Measurements from ENCODE around the gene GEMIN8. TPM values are rescaled to one million over a fixed set of nuclear protein-coding genes. Genes with fewer than 3 reads are reported as not detected.
A peak's percentile ranks its signal among the peaks of the same experiment; 100 is the strongest.

Gene GEMIN8
- total RNA-seq, 1 experiment from 2014 or later, result 11.2 TPM

DNA sequence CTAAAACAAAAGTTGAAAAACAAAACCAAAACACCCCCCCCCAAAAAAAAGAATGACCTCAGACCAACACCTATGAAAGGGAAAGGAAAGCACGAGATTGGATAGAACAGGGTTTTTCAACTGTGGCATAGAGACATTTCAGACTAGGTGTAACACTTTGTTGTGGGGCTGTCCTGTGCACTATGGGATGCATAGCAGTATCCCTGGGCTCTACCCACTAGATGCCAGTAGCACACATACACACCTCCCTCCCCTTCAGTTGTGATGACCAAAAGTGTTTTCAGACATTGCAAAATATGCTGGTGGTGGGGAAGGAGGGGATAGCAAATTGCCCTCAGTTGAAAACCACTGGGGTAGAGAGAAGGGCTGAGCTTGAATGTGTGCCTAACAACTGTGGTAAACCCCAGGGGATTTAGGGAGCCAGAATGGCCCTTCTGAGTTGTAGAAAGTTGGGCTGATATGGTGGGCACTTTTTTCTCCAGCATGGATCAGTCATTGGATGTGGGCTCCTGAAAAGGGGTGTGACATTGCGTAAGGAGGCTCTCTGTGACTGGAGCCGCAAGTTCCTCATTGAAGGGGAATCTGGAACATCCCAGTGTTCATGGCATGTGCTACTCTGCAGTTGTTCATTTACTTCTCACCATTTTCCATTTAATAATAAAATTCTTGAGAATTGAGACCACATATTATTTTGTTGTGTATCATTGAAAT is 8.8 kb upstream of the GEMIN8 start:
- in situ Hi-C loops (cut with HindIII; ENCODE audit: low pct_unique_long_range_greater_than_20kb, low sequenced_read_pairs) (no loop called here), intact Hi-C loops (cut with micrococcal nuclease; ENCODE audit: unreplicated experiment) (no loop called here)
- H3K27ac ChIP-seq (ENCODE audit: low read length), result no peak overlapping the region
- ATAC-seq, result no peak
- DNase-seq (ENCODE audit: low read depth, low spot score), result no peak
- H3K36me3 ChIP-seq (ENCODE audit: control insufficient read depth, insufficient read depth, low read length), result no peaks in the 10 kb centered on the region
- CTCF ChIA-PET, result no interaction called here
- no peaks in the 10 kb centered on the region for H3K4me1 ChIP-seq (ENCODE audit: control insufficient read depth, insufficient read depth, low read length)
- no peak for TF ChIP-seq POLR2AphosphoS5 (IDR thresholded peaks at IDR 0.05; ENCODE audit: low read depth, low read length)
- no peak for TF ChIP-seq CTCF (IDR thresholded peaks at IDR 0.05)
- no peak for TF ChIP-seq SIN3A (IDR thresholded peaks at IDR 0.05; ENCODE audit: borderline replicate concordance, insufficient read depth, low read depth, low read length)
- TF ChIP-seq, protein P1, sequence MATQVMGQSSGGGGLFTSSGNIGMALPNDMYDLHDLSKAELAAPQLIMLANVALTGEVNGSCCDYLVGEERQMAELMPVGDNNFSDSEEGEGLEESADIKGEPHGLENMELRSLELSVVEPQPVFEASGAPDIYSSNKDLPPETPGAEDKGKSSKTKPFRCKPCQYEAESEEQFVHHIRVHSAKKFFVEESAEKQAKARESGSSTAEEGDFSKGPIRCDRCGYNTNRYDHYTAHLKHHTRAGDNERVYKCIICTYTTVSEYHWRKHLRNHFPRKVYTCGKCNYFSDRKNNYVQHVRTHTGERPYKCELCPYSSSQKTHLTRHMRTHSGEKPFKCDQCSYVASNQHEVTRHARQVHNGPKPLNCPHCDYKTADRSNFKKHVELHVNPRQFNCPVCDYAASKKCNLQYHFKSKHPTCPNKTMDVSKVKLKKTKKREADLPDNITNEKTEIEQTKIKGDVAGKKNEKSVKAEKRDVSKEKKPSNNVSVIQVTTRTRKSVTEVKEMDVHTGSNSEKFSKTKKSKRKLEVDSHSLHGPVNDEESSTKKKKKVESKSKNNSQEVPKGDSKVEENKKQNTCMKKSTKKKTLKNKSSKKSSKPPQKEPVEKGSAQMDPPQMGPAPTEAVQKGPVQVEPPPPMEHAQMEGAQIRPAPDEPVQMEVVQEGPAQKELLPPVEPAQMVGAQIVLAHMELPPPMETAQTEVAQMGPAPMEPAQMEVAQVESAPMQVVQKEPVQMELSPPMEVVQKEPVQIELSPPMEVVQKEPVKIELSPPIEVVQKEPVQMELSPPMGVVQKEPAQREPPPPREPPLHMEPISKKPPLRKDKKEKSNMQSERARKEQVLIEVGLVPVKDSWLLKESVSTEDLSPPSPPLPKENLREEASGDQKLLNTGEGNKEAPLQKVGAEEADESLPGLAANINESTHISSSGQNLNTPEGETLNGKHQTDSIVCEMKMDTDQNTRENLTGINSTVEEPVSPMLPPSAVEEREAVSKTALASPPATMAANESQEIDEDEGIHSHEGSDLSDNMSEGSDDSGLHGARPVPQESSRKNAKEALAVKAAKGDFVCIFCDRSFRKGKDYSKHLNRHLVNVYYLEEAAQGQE (IDR thresholded peaks at IDR 0.05; ENCODE audit: insufficient read depth in 1 of 2, low read depth in 2 of 2, low read length in 1 of 2), result no peak
- TF ChIP-seq TCF7L2 (IDR thresholded peaks at IDR 0.05; ENCODE audit: low read depth, low read length), result no peak
- H3K27me3 ChIP-seq (ENCODE audit: control insufficient read depth, insufficient read depth, low read length), result no peaks in the 10 kb centered on the region
- H3K9me3 ChIP-seq (ENCODE audit: control insufficient read depth, insufficient read depth, low read depth, low read length), result no peaks in the 10 kb centered on the region
- H3K4me3 ChIP-seq (ENCODE audit: low read depth in 2 of 2, low read length in 2 of 2), result no peak overlapping the region
- BruUV-seq (replicated peaks), result no TSS peak
- POLR2A ChIA-PET, result no interaction called here

- H3K27ac ChIP-seq (ENCODE audit: low read length), result no peak overlapping the region
- no peaks in the 10 kb centered on the region for H3K9me3 ChIP-seq (ENCODE audit: control insufficient read depth, insufficient read depth, low read depth, low read length)
- H3K27me3 ChIP-seq (ENCODE audit: control insufficient read depth, insufficient read depth, low read length), result no peaks in the 10 kb centered on the region
- CTCF ChIA-PET, result interaction anchor here (0.6 kb wide), 1 partner anchor 1267 kb away, joined by 3 read pairs; no protein-coding TSS in a partner anchor
- no peak for ATAC-seq
- TF ChIP-seq CTCF (IDR thresholded peaks at IDR 0.05), result peak; percentile 60
- no peak for TF ChIP-seq POLR2AphosphoS5 (IDR thresholded peaks at IDR 0.05; ENCODE audit: low read depth, low read length)
- DNase-seq (ENCODE audit: low read depth, low spot score), result no peak
- peaks cover 5% of the 10 kb centered on the region; the same call in 1 of the 2 replicates for H3K4me1 ChIP-seq (ENCODE audit: control insufficient read depth, insufficient read depth, low read length)
- in situ Hi-C loops (cut with HindIII; ENCODE audit: low pct_unique_long_range_greater_than_20kb, low sequenced_read_pairs), result no loop called here
- H3K36me3 ChIP-seq (ENCODE audit: control insufficient read depth, insufficient read depth, low read length), result no peaks in the 10 kb centered on the region
- POLR2A ChIA-PET, result no interaction called here
- no peak overlapping the region for H3K4me3 ChIP-seq (ENCODE audit: low read depth in 2 of 2, low read length in 2 of 2)
- BruUV-seq (replicated peaks), result no TSS peak
- intact Hi-C loops (cut with micrococcal nuclease; ENCODE audit: unreplicated experiment), result loop anchor here (5.0 kb wide), 3 partner anchors 280 to 520 kb away; no protein-coding TSS in a partner anchor
These were observed 2.7 kb upstream of the GEMIN8 start for GRCh38 chrX:14032406-14032805.

Data from Panc1 (cell line).